Osteocyte (in vitro differentiated cells): ENCODE results near the gene KPNA3. TPM values are rescaled to one million over a fixed set of nuclear protein-coding genes. Genes with fewer than 3 reads are reported as not detected.
"Not testable (repeated sequence)": the region's sequence is repeated elsewhere in the genome, so short reads cannot be mapped to it uniquely, and the experiment has no call there.

Experiments used
- DNase-seq: peaks from one replicate; pipeline ENCODE4 v3.0.0; 2021; ENCODE audit warnings: mixed read lengths; ENCODE audit not compliant: unreplicated experiment; ENCODE audit errors: extremely low spot score
- H3K27ac Mint-ChIP-seq: one replicate; pipeline ENCODE4 v1.8.0; 2021; ENCODE audit warnings: mild to moderate bottlenecking, mixed read lengths; ENCODE audit not compliant: unreplicated experiment
- H3K27me3 Mint-ChIP-seq: one replicate; pipeline ENCODE4 v1.8.0; 2021; ENCODE audit warnings: mixed read lengths; ENCODE audit not compliant: unreplicated experiment
- H3K36me3 Mint-ChIP-seq: one replicate; pipeline ENCODE4 v1.8.0; 2021; ENCODE audit warnings: mixed read lengths; ENCODE audit not compliant: unreplicated experiment
- H3K4me1 Mint-ChIP-seq: one replicate; pipeline ENCODE4 v1.8.0; 2021; ENCODE audit warnings: mixed read lengths; ENCODE audit not compliant: unreplicated experiment
- H3K4me3 Mint-ChIP-seq: one replicate; pipeline ENCODE4 v1.8.0; 2021; ENCODE audit warnings: mild to moderate bottlenecking, moderate library complexity, mixed read lengths; ENCODE audit not compliant: unreplicated experiment
- H3K9me3 Mint-ChIP-seq: one replicate; pipeline ENCODE4 v1.8.0; 2021; ENCODE audit warnings: mixed read lengths; ENCODE audit not compliant: unreplicated experiment
- total RNA-seq: library from RNA; stranded (reverse); gene quantifications from 2 replicates; pipeline ENCODE4 v1.2.1, GENCODE V29; 2021
- TF ChIP-seq, protein P1 (sequence below): fragments of 200-600 bp; sonication (generic); IDR thresholded peaks from 2 replicates; pipeline ENCODE4 v1.5.0; 2021; ENCODE audit warnings: antibody characterized with exemption, mild to moderate bottlenecking, moderate library complexity

KPNA3 gene
- total RNA-seq, 1 donor from 2014 or later: 39.9 TPM

- no peak for DNase-seq
- Mint-ChIP-seq H3K4me3 (no peak overlapping the region), H3K27ac (no peak overlapping the region), H3K27me3 (peaks cover 56% of the 10 kb centered on the region), H3K4me1 (no peaks in the 10 kb centered on the region), H3K36me3 (no peaks in the 10 kb centered on the region), H3K9me3 (peaks cover 3% of the 10 kb centered on the region)
- TF ChIP-seq, protein P1, sequence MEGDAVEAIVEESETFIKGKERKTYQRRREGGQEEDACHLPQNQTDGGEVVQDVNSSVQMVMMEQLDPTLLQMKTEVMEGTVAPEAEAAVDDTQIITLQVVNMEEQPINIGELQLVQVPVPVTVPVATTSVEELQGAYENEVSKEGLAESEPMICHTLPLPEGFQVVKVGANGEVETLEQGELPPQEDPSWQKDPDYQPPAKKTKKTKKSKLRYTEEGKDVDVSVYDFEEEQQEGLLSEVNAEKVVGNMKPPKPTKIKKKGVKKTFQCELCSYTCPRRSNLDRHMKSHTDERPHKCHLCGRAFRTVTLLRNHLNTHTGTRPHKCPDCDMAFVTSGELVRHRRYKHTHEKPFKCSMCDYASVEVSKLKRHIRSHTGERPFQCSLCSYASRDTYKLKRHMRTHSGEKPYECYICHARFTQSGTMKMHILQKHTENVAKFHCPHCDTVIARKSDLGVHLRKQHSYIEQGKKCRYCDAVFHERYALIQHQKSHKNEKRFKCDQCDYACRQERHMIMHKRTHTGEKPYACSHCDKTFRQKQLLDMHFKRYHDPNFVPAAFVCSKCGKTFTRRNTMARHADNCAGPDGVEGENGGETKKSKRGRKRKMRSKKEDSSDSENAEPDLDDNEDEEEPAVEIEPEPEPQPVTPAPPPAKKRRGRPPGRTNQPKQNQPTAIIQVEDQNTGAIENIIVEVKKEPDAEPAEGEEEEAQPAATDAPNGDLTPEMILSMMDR: no peak
These were observed 18.4 kb upstream of the KPNA3 start for GRCh38 chr13:49810567-49811526.

DNA sequence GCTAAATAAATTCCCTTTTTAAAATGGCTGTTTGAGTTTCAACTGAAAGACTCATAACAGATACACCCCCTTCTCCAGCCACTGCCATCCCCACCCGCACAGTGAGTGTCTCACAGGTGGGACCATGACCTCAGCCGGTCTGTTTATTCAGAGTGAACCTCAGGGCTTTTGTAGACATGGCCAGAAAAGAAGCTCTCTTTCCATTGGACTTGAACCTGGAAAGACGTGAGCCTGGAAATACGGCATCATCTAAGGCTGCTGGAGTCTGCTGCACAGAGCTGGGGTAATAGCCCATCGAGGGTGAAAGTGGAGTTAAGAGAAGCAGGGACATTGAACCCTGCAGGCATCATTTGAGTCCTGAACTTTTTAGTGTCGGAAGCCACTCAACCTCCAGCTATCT, 15.2 kb upstream of the KPNA3 start:
- TF ChIP-seq, protein P1: no peak
- no peaks in the 10 kb centered on the region for H3K4me1 Mint-ChIP-seq

GRCh38 chr13:49806126-49806536, 13.6 kb upstream of the KPNA3 start:
- TF ChIP-seq, protein P1: no peak
- no peak overlapping the region for H3K4me3 Mint-ChIP-seq
- no peaks in the 10 kb centered on the region for H3K9me3 Mint-ChIP-seq
- H3K27ac Mint-ChIP-seq: no peak overlapping the region
- no peaks in the 10 kb centered on the region for H3K4me1 Mint-ChIP-seq
- H3K36me3 Mint-ChIP-seq: no peaks in the 10 kb centered on the region
- H3K27me3 Mint-ChIP-seq: peaks cover 42% of the 10 kb centered on the region
- DNase-seq: no peak

More for the DNA sequence above, 15.2 kb upstream of the KPNA3 start:
- no peaks in the 10 kb centered on the region for H3K36me3 Mint-ChIP-seq
- no peak overlapping the region for H3K4me3 Mint-ChIP-seq
- peaks cover 3% of the 10 kb centered on the region for H3K9me3 Mint-ChIP-seq
- no peak for DNase-seq
- H3K27me3 Mint-ChIP-seq: peaks cover 44% of the 10 kb centered on the region
- no peak overlapping the region for H3K27ac Mint-ChIP-seq

DNA sequence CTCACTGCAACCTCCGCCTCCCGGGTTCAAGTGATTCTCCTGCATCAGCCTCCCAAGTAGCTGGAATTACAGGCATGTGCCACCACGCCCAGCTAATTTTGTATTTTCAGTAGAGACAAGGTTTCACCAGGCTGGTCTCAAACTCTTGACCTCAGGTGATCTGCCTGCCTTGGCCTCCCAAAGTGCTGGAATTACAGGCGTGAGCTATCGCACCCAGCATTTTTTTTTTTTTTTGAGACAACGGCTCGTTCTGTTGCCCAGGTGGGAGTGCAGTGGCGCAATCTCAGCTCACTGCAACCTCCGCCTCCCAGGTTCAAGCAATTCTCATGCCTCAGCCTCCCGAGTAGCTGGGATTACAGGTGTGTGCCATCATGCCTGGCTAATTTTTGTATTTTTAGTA, 10.6 kb upstream of the KPNA3 start:
- H3K4me1 Mint-ChIP-seq, H3K27ac Mint-ChIP-seq, DNase-seq, H3K4me3 Mint-ChIP-seq, H3K36me3 Mint-ChIP-seq, H3K9me3 Mint-ChIP-seq: not testable (repeated sequence)
- H3K27me3 Mint-ChIP-seq: peaks cover 23% of the 10 kb centered on the region

GRCh38 chr13:49802426-49802825, 9.9 kb upstream of the KPNA3 start:
- Mint-ChIP-seq H3K27ac (no peak overlapping the region), H3K36me3 (no peaks in the 10 kb centered on the region), H3K4me1 (no peaks in the 10 kb centered on the region), H3K9me3 (no peaks in the 10 kb centered on the region), H3K27me3 (peaks cover 24% of the 10 kb centered on the region), H3K4me3 (no peak overlapping the region)
- DNase-seq: no peak
- TF ChIP-seq, protein P1: no peak
